ENCODE measurements around the gene SEC62. TPM values are rescaled to one million over a fixed set of nuclear protein-coding genes. Genes with fewer than 3 reads are reported as not detected.
"Not testable (repeated sequence)": the region's sequence is repeated elsewhere in the genome, so short reads cannot be mapped to it uniquely, and the experiment has no call there.

The SEC62 gene
- polyA plus RNA-seq, 4 donors = 38.7 to 96.7 (median 60.1) TPM

DNA sequence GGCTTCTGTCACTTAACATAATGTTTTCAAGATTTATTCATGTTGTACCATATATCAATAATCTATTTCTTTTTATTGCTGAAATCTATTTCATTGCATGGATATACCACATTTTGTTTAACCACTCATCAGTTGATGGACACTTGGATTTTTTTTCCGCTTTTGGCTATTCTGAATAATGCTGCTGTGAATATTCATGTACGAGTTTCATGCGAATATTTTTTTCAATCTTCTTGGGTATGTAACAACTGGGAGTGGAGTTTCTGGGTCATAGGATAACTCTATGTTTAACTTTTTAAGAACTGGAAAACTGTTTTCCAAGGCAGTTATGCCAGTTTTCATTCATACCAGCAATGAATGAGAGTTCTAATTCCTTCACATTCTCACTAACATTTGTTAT, 49.5 kb downstream of the SEC62 start:
- WGBS, 3 donors = 89 to 95% (median 94%) methylated on average over 3 of the region's 3 CpGs
- FAIRE-seq = no peak
- no peak for DNase-seq
- peaks cover 0 to 9% (median 0%) of the 10 kb centered on the region in 3 donors for H3K4me1 ChIP-seq (ENCODE audit: control insufficient read depth in 3 of 3, insufficient read depth in 2 of 3, low read depth in 1 of 3, low read length in 2 of 3)
- H3K36me3 ChIP-seq (ENCODE audit: control insufficient read depth in 3 of 3, insufficient read depth in 2 of 3, low read depth in 1 of 3, low read length in 3 of 3) = no peaks in the 10 kb centered on the region
- H3K9me3 ChIP-seq (ENCODE audit: control insufficient read depth in 2 of 2, insufficient read depth in 1 of 2, low read depth in 1 of 2, low read length in 1 of 2) = no peaks in the 10 kb centered on the region
- H3K27me3 ChIP-seq (ENCODE audit: control insufficient read depth in 3 of 3, insufficient read depth in 3 of 3, low read length in 3 of 3) = no peaks in the 10 kb centered on the region
- no peak overlapping the region for H3K4me3 ChIP-seq (ENCODE audit: low read depth in 1 of 3, low read length in 3 of 3)
- no peak overlapping the region for H3K27ac ChIP-seq (ENCODE audit: low read depth in 1 of 3, low read length in 2 of 3)

DNA sequence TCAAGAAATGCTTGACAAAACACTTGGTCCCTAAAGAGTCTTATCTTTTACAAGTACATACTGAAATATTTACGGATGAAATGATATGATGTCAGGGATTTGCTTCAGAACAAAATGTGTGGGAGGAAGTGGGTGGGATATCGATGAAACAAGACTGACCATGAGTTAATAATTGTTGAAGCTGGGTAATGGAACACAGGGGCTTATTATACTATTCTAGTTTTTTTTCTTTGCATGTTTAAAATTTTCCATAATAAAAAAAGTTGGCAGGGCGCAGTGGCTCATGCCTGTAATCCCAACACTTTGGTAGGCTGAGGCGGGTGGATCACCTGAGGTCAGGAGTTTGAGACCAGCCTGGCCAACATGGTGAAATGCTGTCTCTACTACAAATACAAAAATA, 52.7 kb downstream of the SEC62 start:
- H3K36me3 ChIP-seq (ENCODE audit: control insufficient read depth in 3 of 3, insufficient read depth in 2 of 3, low read depth in 1 of 3, low read length in 3 of 3); H3K9me3 ChIP-seq (ENCODE audit: control insufficient read depth in 2 of 2, insufficient read depth in 1 of 2, low read depth in 1 of 2, low read length in 1 of 2); H3K4me3 ChIP-seq (ENCODE audit: low read depth in 1 of 3, low read length in 3 of 3); H3K27me3 ChIP-seq (ENCODE audit: control insufficient read depth in 3 of 3, insufficient read depth in 3 of 3, low read length in 3 of 3); H3K27ac ChIP-seq (ENCODE audit: low read depth in 1 of 3, low read length in 2 of 3); FAIRE-seq; DNase-seq: not testable (repeated sequence)
- peaks cover 0 to 26% (median 0%) of the 10 kb centered on the region in 3 donors for H3K4me1 ChIP-seq (ENCODE audit: control insufficient read depth in 3 of 3, insufficient read depth in 2 of 3, low read depth in 1 of 3, low read length in 2 of 3)
- 45 to 58% (median 58%) methylated on average over 4 of the region's 4 CpGs for WGBS, 3 donors

DNA sequence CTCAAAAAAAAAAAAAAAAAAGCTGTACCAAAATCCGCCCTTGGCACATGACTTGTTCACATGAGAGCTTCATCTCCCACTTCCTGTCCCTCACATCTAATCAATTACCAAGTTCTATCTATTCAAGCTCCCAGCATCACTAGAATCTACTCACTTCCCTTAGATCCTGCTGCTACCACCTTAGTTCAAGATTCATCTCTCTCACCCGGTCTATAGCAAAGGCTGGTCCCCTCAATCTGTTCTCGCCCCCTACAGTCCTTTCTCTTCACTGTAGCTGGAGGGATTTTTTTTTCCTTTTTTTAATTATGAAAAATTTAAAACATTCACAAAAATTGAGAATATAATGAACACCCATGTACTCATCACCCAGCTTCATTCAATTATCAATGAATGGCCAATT, 54.5 kb downstream of the SEC62 start:
- no peaks in the 10 kb centered on the region for H3K36me3 ChIP-seq (ENCODE audit: control insufficient read depth in 3 of 3, insufficient read depth in 2 of 3, low read depth in 1 of 3, low read length in 3 of 3)
- H3K4me1 ChIP-seq (ENCODE audit: control insufficient read depth in 3 of 3, insufficient read depth in 2 of 3, low read depth in 1 of 3, low read length in 2 of 3) = peaks cover 0 to 26% (median 0%) of the 10 kb centered on the region in 3 donors
- no peak for DNase-seq
- H3K4me3 ChIP-seq (ENCODE audit: low read depth in 1 of 3, low read length in 3 of 3) = no peak overlapping the region
- H3K9me3 ChIP-seq (ENCODE audit: control insufficient read depth in 2 of 2, insufficient read depth in 1 of 2, low read depth in 1 of 2, low read length in 1 of 2) = no peaks in the 10 kb centered on the region
- WGBS, 3 donors = 80 to 92% (median 84%) methylated on average over 3 of the region's 3 CpGs
- no peak for FAIRE-seq
- H3K27me3 ChIP-seq (ENCODE audit: control insufficient read depth in 3 of 3, insufficient read depth in 3 of 3, low read length in 3 of 3) = no peaks in the 10 kb centered on the region
- H3K27ac ChIP-seq (ENCODE audit: low read depth in 1 of 3, low read length in 2 of 3) = no peak overlapping the region

GRCh38 chr3:170022336-170022735, 55.7 kb downstream of the SEC62 start:
- no peaks in the 10 kb centered on the region for H3K36me3 ChIP-seq (ENCODE audit: control insufficient read depth in 3 of 3, insufficient read depth in 2 of 3, low read depth in 1 of 3, low read length in 3 of 3)
- H3K4me1 ChIP-seq (ENCODE audit: control insufficient read depth in 3 of 3, insufficient read depth in 2 of 3, low read depth in 1 of 3, low read length in 2 of 3) = peaks cover 0 to 26% (median 0%) of the 10 kb centered on the region in 3 donors
- 20 to 64% (median 50%) methylated on average over 4 of the region's 4 CpGs for WGBS, 3 donors
- no peak overlapping the region for H3K4me3 ChIP-seq (ENCODE audit: low read depth in 1 of 3, low read length in 3 of 3)
- DNase-seq (peak in 1 of 2 donors; percentile 51), FAIRE-seq (no peak)
- peak overlapping the region in 1 of 3 donors; percentile 79 for H3K27ac ChIP-seq (ENCODE audit: low read depth in 1 of 3, low read length in 2 of 3)
- H3K9me3 ChIP-seq (ENCODE audit: control insufficient read depth in 2 of 2, insufficient read depth in 1 of 2, low read depth in 1 of 2, low read length in 1 of 2) = no peaks in the 10 kb centered on the region
- H3K27me3 ChIP-seq (ENCODE audit: control insufficient read depth in 3 of 3, insufficient read depth in 3 of 3, low read length in 3 of 3) = no peaks in the 10 kb centered on the region

- H3K27ac ChIP-seq (ENCODE audit: low read depth in 1 of 3, low read length in 2 of 3) = peak overlapping the region in 1 of 3 donors; percentile 79
- peaks cover 0 to 26% (median 0%) of the 10 kb centered on the region in 3 donors for H3K4me1 ChIP-seq (ENCODE audit: control insufficient read depth in 3 of 3, insufficient read depth in 2 of 3, low read depth in 1 of 3, low read length in 2 of 3)
- no peaks in the 10 kb centered on the region for H3K9me3 ChIP-seq (ENCODE audit: control insufficient read depth in 2 of 2, insufficient read depth in 1 of 2, low read depth in 1 of 2, low read length in 1 of 2)
- H3K27me3 ChIP-seq (ENCODE audit: control insufficient read depth in 3 of 3, insufficient read depth in 3 of 3, low read length in 3 of 3) = no peaks in the 10 kb centered on the region
- no peaks in the 10 kb centered on the region for H3K36me3 ChIP-seq (ENCODE audit: control insufficient read depth in 3 of 3, insufficient read depth in 2 of 3, low read depth in 1 of 3, low read length in 3 of 3)
- WGBS, 3 donors = 14 to 65% (median 42%) methylated on average over 1 of the region's 1 CpG
- H3K4me3 ChIP-seq (ENCODE audit: low read depth in 1 of 3, low read length in 3 of 3) = no peak overlapping the region
- DNase-seq = peak; percentile 88 to 92
- no peak for FAIRE-seq
Measured at GRCh38 chr3:170023165-170023564, 56.6 kb downstream of the SEC62 start.

DNA sequence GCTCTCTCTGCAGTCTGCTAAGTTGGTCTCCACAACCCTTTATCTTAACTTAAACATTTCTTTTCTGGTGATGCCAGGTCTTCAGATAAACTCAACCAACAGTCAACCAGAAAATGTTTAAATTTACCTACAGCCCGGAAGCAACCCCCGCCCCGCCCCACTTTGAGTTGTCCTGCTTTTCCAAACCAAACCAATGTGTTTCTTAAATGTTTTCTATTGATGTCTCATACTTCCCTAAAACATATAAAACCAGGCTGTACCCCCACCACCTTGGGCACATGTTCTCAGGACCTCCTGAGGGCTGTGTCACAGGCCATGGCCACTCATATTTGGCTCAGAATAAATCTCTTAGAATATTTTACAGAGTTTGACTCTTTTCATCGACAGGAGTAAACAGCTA, 58.0 kb downstream of the SEC62 start:
- 88 to 94% (median 93%) methylated on average over 4 of the region's 4 CpGs for WGBS, 3 donors
- Histone ChIP-seq H3K27me3 (ENCODE audit: control insufficient read depth in 3 of 3, insufficient read depth in 3 of 3, low read length in 3 of 3) (no peaks in the 10 kb centered on the region), H3K4me1 (ENCODE audit: control insufficient read depth in 3 of 3, insufficient read depth in 2 of 3, low read depth in 1 of 3, low read length in 2 of 3) (peaks cover 0 to 26% (median 0%) of the 10 kb centered on the region in 3 donors), H3K36me3 (ENCODE audit: control insufficient read depth in 3 of 3, insufficient read depth in 2 of 3, low read depth in 1 of 3, low read length in 3 of 3) (no peaks in the 10 kb centered on the region), H3K9me3 (ENCODE audit: control insufficient read depth in 2 of 2, insufficient read depth in 1 of 2, low read depth in 1 of 2, low read length in 1 of 2) (no peaks in the 10 kb centered on the region), H3K4me3 (ENCODE audit: low read depth in 1 of 3, low read length in 3 of 3) (no peak overlapping the region), H3K27ac (ENCODE audit: low read depth in 1 of 3, low read length in 2 of 3) (no peak overlapping the region)
- no peak for DNase-seq
- no peak for FAIRE-seq

DNA sequence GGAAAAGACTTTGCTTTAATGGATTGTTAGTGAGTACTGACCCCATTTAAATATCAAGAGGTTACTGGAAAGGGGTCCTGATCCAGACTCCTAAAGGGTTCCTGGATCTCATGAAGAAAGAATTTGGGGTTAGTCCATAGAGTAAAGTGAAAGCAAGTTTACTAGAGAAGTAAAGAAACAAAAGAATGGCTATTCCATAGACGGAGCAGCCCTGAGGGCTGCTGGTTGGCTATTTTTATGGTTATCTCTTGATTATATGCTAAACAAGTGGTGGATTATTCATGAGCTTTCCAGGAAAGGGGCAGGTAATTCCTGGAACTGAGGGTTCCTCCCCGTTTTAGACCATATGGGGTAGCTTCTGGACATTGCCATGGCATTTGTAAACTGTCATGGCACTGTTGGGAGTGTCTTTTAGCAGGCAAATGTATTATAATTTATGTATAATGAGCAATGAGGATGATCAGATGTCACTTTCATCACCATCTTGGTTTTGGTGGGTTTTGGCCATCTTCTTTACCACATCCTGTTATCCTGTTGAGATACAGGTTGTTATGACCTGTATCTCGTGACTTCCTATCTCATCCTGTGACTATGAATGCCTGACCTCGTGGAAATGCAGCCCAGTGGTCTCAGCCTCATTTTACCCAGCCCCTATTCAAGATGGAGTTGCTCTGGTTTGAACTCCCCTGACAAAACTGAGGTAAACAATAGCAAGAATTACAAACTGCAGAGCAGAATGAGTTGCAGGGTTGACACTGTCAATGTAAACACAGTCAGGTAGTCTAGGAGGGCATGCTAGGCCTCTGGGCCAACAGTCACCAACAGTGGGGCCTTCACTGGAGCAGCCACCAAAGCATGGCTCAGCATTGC, 60.9 kb downstream of the SEC62 start:
- Histone ChIP-seq H3K4me1 (ENCODE audit: control insufficient read depth in 3 of 3, insufficient read depth in 2 of 3, low read depth in 1 of 3, low read length in 2 of 3) (peaks cover 0 to 14% (median 0%) of the 10 kb centered on the region in 3 donors), H3K9me3 (ENCODE audit: control insufficient read depth in 2 of 2, insufficient read depth in 1 of 2, low read depth in 1 of 2, low read length in 1 of 2) (no peaks in the 10 kb centered on the region), H3K4me3 (ENCODE audit: low read depth in 1 of 3, low read length in 3 of 3) (no peak overlapping the region), H3K36me3 (ENCODE audit: control insufficient read depth in 3 of 3, insufficient read depth in 2 of 3, low read depth in 1 of 3, low read length in 3 of 3) (no peaks in the 10 kb centered on the region), H3K27me3 (ENCODE audit: control insufficient read depth in 3 of 3, insufficient read depth in 3 of 3, low read length in 3 of 3) (no peaks in the 10 kb centered on the region), H3K27ac (ENCODE audit: low read depth in 1 of 3, low read length in 2 of 3) (no peak overlapping the region)
- no peak for DNase-seq
- no peak for FAIRE-seq
- 65 to 77% (median 65%) methylated on average over 4 of the region's 4 CpGs for WGBS, 3 donors

GRCh38 chr3:170033489-170033888, 66.9 kb downstream of the SEC62 start:
- DNase-seq = peak; percentile 64 to 71
- Histone ChIP-seq H3K9me3 (ENCODE audit: control insufficient read depth in 2 of 2, insufficient read depth in 1 of 2, low read depth in 1 of 2, low read length in 1 of 2) (no peaks in the 10 kb centered on the region), H3K4me3 (ENCODE audit: low read depth in 1 of 3, low read length in 3 of 3) (no peak overlapping the region), H3K27me3 (ENCODE audit: control insufficient read depth in 3 of 3, insufficient read depth in 3 of 3, low read length in 3 of 3) (peaks cover 0 to 1% (median 0%) of the 10 kb centered on the region in 3 donors), H3K4me1 (ENCODE audit: control insufficient read depth in 3 of 3, insufficient read depth in 2 of 3, low read depth in 1 of 3, low read length in 2 of 3) (peaks cover 0 to 15% (median 2%) of the 10 kb centered on the region in 3 donors), H3K27ac (ENCODE audit: low read depth in 1 of 3, low read length in 2 of 3) (no peak overlapping the region), H3K36me3 (ENCODE audit: control insufficient read depth in 3 of 3, insufficient read depth in 2 of 3, low read depth in 1 of 3, low read length in 3 of 3) (no peaks in the 10 kb centered on the region)
- WGBS, 3 donors = 43 to 53% (median 48%) methylated on average over 8 of the region's 8 CpGs
- FAIRE-seq = no peak
